Subcutaneous adipose tissue (tissue), 4 donors: ENCODE results near the gene SH2D5. TPM values are rescaled to one million over a fixed set of nuclear protein-coding genes. Genes with fewer than 3 reads are reported as not detected.

Source experiments
- CTCF ChIP-seq: fragments of 450-650 bp; IDR thresholded peaks from one replicate; pipeline ENCODE4 v1.5.1; 2016; ENCODE audit warnings: low read depth, mild to moderate bottlenecking, control low read depth, antibody characterized with exemption, moderate library complexity
- total RNA-seq, 4 donors: library from RNA; depleted of rRNA; stranded (reverse); fragments of >200 nt; gene quantifications; one replicate each; pipeline ENCODE4 v1.1.0, GENCODE V29; 2016

The SH2D5 gene
- total RNA-seq, 4 donors from 2014 or later: not detected

DNA sequence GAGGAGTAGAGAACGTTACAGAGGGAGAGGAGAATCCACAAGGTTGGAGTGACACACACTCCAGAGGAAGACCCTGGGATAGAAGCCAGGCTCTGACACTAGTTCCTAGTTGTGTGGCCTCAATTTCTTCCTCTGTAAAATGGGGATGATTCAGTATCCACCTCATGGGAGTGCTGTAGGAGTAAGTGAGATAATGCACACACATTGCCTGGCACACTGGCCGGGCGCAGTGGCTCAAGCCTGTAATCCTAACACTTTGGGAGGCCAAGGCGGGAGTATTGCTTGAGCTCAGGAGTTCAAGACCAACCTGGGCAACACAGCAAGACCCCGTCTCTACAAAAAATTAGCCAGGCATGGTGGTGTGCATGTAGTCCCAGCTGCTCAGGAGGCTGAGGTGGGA is 23.6 kb downstream of the SH2D5 start:
- no peak for TF ChIP-seq CTCF

DNA sequence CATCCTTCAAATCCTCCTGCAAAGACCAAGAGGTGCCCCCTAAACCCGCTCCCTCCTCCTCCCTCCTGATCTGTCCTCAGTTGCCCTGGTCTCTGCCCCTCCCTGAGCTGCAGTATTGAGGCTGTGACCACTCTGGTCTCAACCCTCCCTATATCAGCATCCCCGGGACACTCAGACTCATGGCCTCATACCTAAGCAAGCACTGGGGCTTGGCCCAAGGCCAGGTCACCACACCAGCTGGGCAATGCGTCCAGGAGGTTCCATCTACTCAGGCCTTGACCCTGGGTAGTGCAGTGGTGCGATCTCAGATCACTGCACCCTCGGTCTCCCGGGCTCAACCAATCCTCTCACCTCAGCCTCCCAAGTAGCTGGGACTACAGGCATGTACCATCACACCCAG is 24.4 kb downstream of the SH2D5 start:
- no peak for TF ChIP-seq CTCF

GRCh38 chr1:20706841-20707240 is 25.7 kb downstream of the SH2D5 start:
- TF ChIP-seq CTCF: no peak

- TF ChIP-seq CTCF: no peak
Observed at GRCh38 chr1:20705203-20705755, 27.2 kb downstream of the SH2D5 start.

DNA sequence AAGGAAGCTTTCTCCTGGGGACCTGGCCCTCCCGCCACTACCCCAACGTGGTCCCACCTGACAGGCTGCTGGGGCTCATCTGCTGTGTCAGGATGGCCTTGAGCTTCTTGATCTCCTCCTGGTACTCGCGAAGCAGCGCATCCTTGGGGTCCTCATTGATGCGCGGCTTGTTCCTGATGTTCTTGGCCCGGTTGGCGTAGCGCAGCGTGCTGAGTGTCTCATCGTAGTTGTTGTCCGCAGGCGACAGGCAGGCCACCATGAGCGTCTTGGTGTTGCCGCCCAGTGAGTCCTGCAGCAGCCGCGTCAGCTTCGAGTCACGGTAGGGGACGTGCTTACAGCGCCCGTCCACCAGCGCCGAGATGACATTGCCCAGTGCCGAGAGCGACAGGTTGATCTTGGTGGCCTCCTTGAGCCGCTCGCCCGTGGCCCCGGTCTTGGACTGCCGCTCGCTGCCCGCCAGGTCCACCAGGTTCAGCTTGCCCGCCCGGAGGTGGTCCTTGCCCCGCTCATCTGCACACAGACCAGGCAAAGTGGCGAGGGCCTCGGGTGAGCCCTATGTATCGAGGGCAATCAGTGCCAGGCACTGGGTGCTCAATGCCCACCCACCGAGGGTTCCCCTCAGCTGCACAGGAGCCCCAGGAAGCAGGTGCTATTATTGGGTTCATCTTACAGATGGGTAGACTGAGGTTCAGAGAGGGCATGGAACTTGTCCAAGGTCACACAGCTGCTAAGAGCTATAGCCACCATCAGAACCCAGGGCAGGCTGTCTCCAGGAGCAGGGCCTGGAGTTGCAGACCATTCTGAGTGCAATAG is 27.9 kb downstream of the SH2D5 start:
- TF ChIP-seq CTCF: no peak

GRCh38 chr1:20703124-20703756 is 29.3 kb downstream of the SH2D5 start:
- TF ChIP-seq CTCF: no peak

DNA sequence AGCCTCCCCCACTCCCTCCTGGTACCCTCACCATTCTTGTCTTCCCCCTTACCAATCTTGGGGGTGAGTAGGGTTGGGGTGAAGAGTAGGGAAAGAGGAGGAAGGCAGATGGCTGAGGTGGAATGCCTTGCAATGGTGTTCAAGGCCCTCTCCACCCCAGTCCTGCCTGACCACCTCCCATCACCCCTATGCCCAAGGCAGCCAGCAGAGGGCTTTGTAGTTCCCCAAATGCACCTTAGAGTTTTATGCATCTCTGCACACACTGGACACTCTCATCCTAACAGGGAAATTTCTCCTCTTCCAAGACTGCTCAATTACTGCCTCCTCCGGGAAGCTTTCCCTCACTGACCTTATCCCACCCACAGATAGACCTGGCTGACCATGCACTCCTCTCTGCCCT is 30.1 kb downstream of the SH2D5 start:
- no peak for TF ChIP-seq CTCF
